Measurements from ENCODE around the gene ALDH16A1.
A peak's percentile ranks its signal among the peaks of the same experiment; 100 is the strongest.

ALDH16A1 gene

GRCh38 chr19:49417088-49417487 is 35.9 kb upstream of the ALDH16A1 start:
- H3K4me3 ChIP-seq (ENCODE audit: low read length in 2 of 2) = no peak overlapping the region
- peaks cover 1% of the 10 kb centered on the region for H3K79me1 ChIP-seq (ENCODE audit: low read depth, low read length)
- H3K18ac ChIP-seq (ENCODE audit: low read length) = peak overlapping the region; percentile 72
- no peaks in the 10 kb centered on the region for H3K9me3 ChIP-seq (replicated peaks in 1 of 2; ENCODE audit: control insufficient read depth in 2 of 2, insufficient read depth in 1 of 2, low read depth in 1 of 2, low read length in 2 of 2)
- H4K91ac ChIP-seq (ENCODE audit: low read depth, low read length, poor library complexity) = no peak overlapping the region
- H3K4me1 ChIP-seq (ENCODE audit: control insufficient read depth in 2 of 2, insufficient read depth in 1 of 2, low read depth in 1 of 2, low read length in 2 of 2) = peaks cover 0 to 19% of the 10 kb centered on the region in 2 donors
- H2BK15ac ChIP-seq (ENCODE audit: low read length) = peak overlapping the region; percentile 70
- WGBS, 2 donors (ENCODE audit: extremely low coverage in 2 of 2, insufficient read length in 2 of 2, insufficient replicate concordance in 1 of 2) = no CpG with 5 or more reads among the region's 7 CpGs
- no peak overlapping the region for H2BK120ac ChIP-seq (ENCODE audit: low read depth, low read length)
- no peak overlapping the region for H3K9ac ChIP-seq (ENCODE audit: low read depth, low read length, poor library complexity)
- peaks cover 0 to 88% (median 12%) of the 10 kb centered on the region in 3 experiments for H3K27me3 ChIP-seq (ENCODE audit: control insufficient read depth in 3 of 3, insufficient read depth in 3 of 3, low read depth in 1 of 3, low read length in 3 of 3)
- H2AK5ac ChIP-seq (ENCODE audit: low read depth, low read length) = peak overlapping the region; percentile 69
- peak overlapping the region; percentile 38 for H3K4ac ChIP-seq (ENCODE audit: low read length)
- no peaks in the 10 kb centered on the region for H3K36me3 ChIP-seq (replicated peaks in 1 of 2; ENCODE audit: control insufficient read depth in 2 of 2, insufficient read depth in 2 of 2, low read length in 2 of 2)
- H2BK5ac ChIP-seq (ENCODE audit: low read length) = no peak overlapping the region
- H3K27ac ChIP-seq (replicated peaks; ENCODE audit: low read length) = no peak overlapping the region
- H4K8ac ChIP-seq (ENCODE audit: low read depth, low read length) = peak overlapping the region; percentile 88
- DNase-seq (ENCODE audit: low spot score) = no peak
- H3K4me2 ChIP-seq (ENCODE audit: insufficient read depth, low read length, poor library complexity, severe bottlenecking) = no peak overlapping the region
- no peak overlapping the region for H2AFZ ChIP-seq (ENCODE audit: low read length)
- no peak overlapping the region for H2BK12ac ChIP-seq (ENCODE audit: low read length)
- no peak overlapping the region for H3K14ac ChIP-seq (ENCODE audit: low read length)
- peak overlapping the region; percentile 34 for H3K23ac ChIP-seq (ENCODE audit: low read depth, low read length, poor library complexity)

GRCh38 chr19:49418511-49418910 is 34.5 kb upstream of the ALDH16A1 start:
- Histone ChIP-seq H3K4me2 (ENCODE audit: insufficient read depth, low read length, poor library complexity, severe bottlenecking) (no peak overlapping the region), H3K18ac (ENCODE audit: low read length) (no peak overlapping the region), H3K4me1 (ENCODE audit: control insufficient read depth in 2 of 2, insufficient read depth in 1 of 2, low read depth in 1 of 2, low read length in 2 of 2) (peaks cover 7 to 17% of the 10 kb centered on the region in 2 donors), H2BK5ac (ENCODE audit: low read length) (no peak overlapping the region), H3K27me3 (ENCODE audit: control insufficient read depth in 3 of 3, insufficient read depth in 3 of 3, low read depth in 1 of 3, low read length in 3 of 3) (peaks cover 5 to 91% (median 26%) of the 10 kb centered on the region in 3 experiments), H3K27ac (replicated peaks; ENCODE audit: low read length) (no peak overlapping the region), H4K91ac (ENCODE audit: low read depth, low read length, poor library complexity) (no peak overlapping the region), H3K23ac (ENCODE audit: low read depth, low read length, poor library complexity) (no peak overlapping the region), H2AFZ (ENCODE audit: low read length) (no peak overlapping the region), H3K79me1 (ENCODE audit: low read depth, low read length) (no peaks in the 10 kb centered on the region), H2AK5ac (ENCODE audit: low read depth, low read length) (no peak overlapping the region), H3K36me3 (replicated peaks in 1 of 2; ENCODE audit: control insufficient read depth in 2 of 2, insufficient read depth in 2 of 2, low read length in 2 of 2) (no peaks in the 10 kb centered on the region), H3K9ac (ENCODE audit: low read depth, low read length, poor library complexity) (no peak overlapping the region), H4K8ac (ENCODE audit: low read depth, low read length) (no peak overlapping the region), H3K14ac (ENCODE audit: low read length) (no peak overlapping the region), H2BK120ac (ENCODE audit: low read depth, low read length) (no peak overlapping the region), H3K4me3 (ENCODE audit: low read length in 2 of 2) (no peak overlapping the region), H3K4ac (ENCODE audit: low read length) (no peak overlapping the region), H2BK15ac (ENCODE audit: low read length) (no peak overlapping the region), H2BK12ac (ENCODE audit: low read length) (no peak overlapping the region), H3K9me3 (replicated peaks in 1 of 2; ENCODE audit: control insufficient read depth in 2 of 2, insufficient read depth in 1 of 2, low read depth in 1 of 2, low read length in 2 of 2) (no peaks in the 10 kb centered on the region)
- WGBS, 2 donors (ENCODE audit: extremely low coverage in 2 of 2, insufficient read length in 2 of 2, insufficient replicate concordance in 1 of 2) = no CpG with 5 or more reads among the region's 5 CpGs
- no peak for DNase-seq (ENCODE audit: low spot score)

GRCh38 chr19:49419173-49419572 is 33.9 kb upstream of the ALDH16A1 start:
- Histone ChIP-seq H3K9ac (ENCODE audit: low read depth, low read length, poor library complexity) (no peak overlapping the region), H2BK5ac (ENCODE audit: low read length) (no peak overlapping the region), H2AK5ac (ENCODE audit: low read depth, low read length) (no peak overlapping the region), H3K27me3 (ENCODE audit: control insufficient read depth in 3 of 3, insufficient read depth in 3 of 3, low read depth in 1 of 3, low read length in 3 of 3) (peaks cover 5 to 92% (median 33%) of the 10 kb centered on the region in 3 experiments), H2BK120ac (ENCODE audit: low read depth, low read length) (no peak overlapping the region), H3K9me3 (replicated peaks in 1 of 2; ENCODE audit: control insufficient read depth in 2 of 2, insufficient read depth in 1 of 2, low read depth in 1 of 2, low read length in 2 of 2) (no peaks in the 10 kb centered on the region), H3K14ac (ENCODE audit: low read length) (no peak overlapping the region), H3K18ac (ENCODE audit: low read length) (no peak overlapping the region), H4K91ac (ENCODE audit: low read depth, low read length, poor library complexity) (no peak overlapping the region), H3K4me1 (ENCODE audit: control insufficient read depth in 2 of 2, insufficient read depth in 1 of 2, low read depth in 1 of 2, low read length in 2 of 2) (peaks cover 11 to 17% of the 10 kb centered on the region in 2 donors), H3K36me3 (replicated peaks in 1 of 2; ENCODE audit: control insufficient read depth in 2 of 2, insufficient read depth in 2 of 2, low read length in 2 of 2) (no peaks in the 10 kb centered on the region), H3K23ac (ENCODE audit: low read depth, low read length, poor library complexity) (no peak overlapping the region), H3K4ac (ENCODE audit: low read length) (no peak overlapping the region), H4K8ac (ENCODE audit: low read depth, low read length) (no peak overlapping the region), H2AFZ (ENCODE audit: low read length) (no peak overlapping the region), H2BK12ac (ENCODE audit: low read length) (no peak overlapping the region), H3K79me1 (ENCODE audit: low read depth, low read length) (no peaks in the 10 kb centered on the region), H2BK15ac (ENCODE audit: low read length) (no peak overlapping the region), H3K4me2 (ENCODE audit: insufficient read depth, low read length, poor library complexity, severe bottlenecking) (no peak overlapping the region), H3K4me3 (ENCODE audit: low read length in 2 of 2) (no peak overlapping the region), H3K27ac (replicated peaks; ENCODE audit: low read length) (no peak overlapping the region)
- no CpG with 5 or more reads among the region's 2 CpGs for WGBS, 2 donors (ENCODE audit: extremely low coverage in 2 of 2, insufficient read length in 2 of 2, insufficient replicate concordance in 1 of 2)
- DNase-seq (ENCODE audit: low spot score) = no peak

GRCh38 chr19:49420227-49420626 is 32.8 kb upstream of the ALDH16A1 start:
- no peaks in the 10 kb centered on the region for H3K36me3 ChIP-seq (replicated peaks in 1 of 2; ENCODE audit: control insufficient read depth in 2 of 2, insufficient read depth in 2 of 2, low read length in 2 of 2)

More at GRCh38 chr19:49420227-49420626, 32.8 kb upstream of the ALDH16A1 start:
- no peak overlapping the region for H3K18ac ChIP-seq (ENCODE audit: low read length)
- no peak overlapping the region for H2BK120ac ChIP-seq (ENCODE audit: low read depth, low read length)
- H3K9me3 ChIP-seq (replicated peaks in 1 of 2; ENCODE audit: control insufficient read depth in 2 of 2, insufficient read depth in 1 of 2, low read depth in 1 of 2, low read length in 2 of 2) = no peaks in the 10 kb centered on the region
- H3K4me2 ChIP-seq (ENCODE audit: insufficient read depth, low read length, poor library complexity, severe bottlenecking) = no peak overlapping the region
- H3K14ac ChIP-seq (ENCODE audit: low read length) = no peak overlapping the region
- no peak overlapping the region for H2BK5ac ChIP-seq (ENCODE audit: low read length)
- no peak overlapping the region for H3K27ac ChIP-seq (replicated peaks; ENCODE audit: low read length)
- no peak overlapping the region for H3K23ac ChIP-seq (ENCODE audit: low read depth, low read length, poor library complexity)
- H3K4ac ChIP-seq (ENCODE audit: low read length) = no peak overlapping the region
- H2AK5ac ChIP-seq (ENCODE audit: low read depth, low read length) = no peak overlapping the region
- H3K4me1 ChIP-seq (ENCODE audit: control insufficient read depth in 2 of 2, insufficient read depth in 1 of 2, low read depth in 1 of 2, low read length in 2 of 2) = peaks cover 11 to 14% of the 10 kb centered on the region in 2 donors
- H2AFZ ChIP-seq (ENCODE audit: low read length) = no peak overlapping the region
- H4K91ac ChIP-seq (ENCODE audit: low read depth, low read length, poor library complexity) = no peak overlapping the region
- WGBS, 2 donors (ENCODE audit: extremely low coverage in 2 of 2, insufficient read length in 2 of 2, insufficient replicate concordance in 1 of 2) = no CpG with 5 or more reads among the region's 2 CpGs
- peaks cover 5 to 95% (median 41%) of the 10 kb centered on the region in 3 experiments for H3K27me3 ChIP-seq (ENCODE audit: control insufficient read depth in 3 of 3, insufficient read depth in 3 of 3, low read depth in 1 of 3, low read length in 3 of 3)
- no peak overlapping the region for H2BK12ac ChIP-seq (ENCODE audit: low read length)
- no peaks in the 10 kb centered on the region for H3K79me1 ChIP-seq (ENCODE audit: low read depth, low read length)
- H2BK15ac ChIP-seq (ENCODE audit: low read length) = no peak overlapping the region
- no peak overlapping the region for H4K8ac ChIP-seq (ENCODE audit: low read depth, low read length)
- H3K4me3 ChIP-seq (ENCODE audit: low read length in 2 of 2) = no peak overlapping the region
- no peak for DNase-seq (ENCODE audit: low spot score)
- H3K9ac ChIP-seq (ENCODE audit: low read depth, low read length, poor library complexity) = no peak overlapping the region

Data from neuronal stem cell (in vitro differentiated cells).